PC-9 (cell line): ENCODE measurements around the gene MTHFD1. TPM values are rescaled to one million over a fixed set of nuclear protein-coding genes. Genes with fewer than 3 reads are reported as not detected.

Source experiments
- BruUV-seq: library from RNA; stranded (reverse); fragments of 400-500 nt; replicated peaks from 2 replicates; lab custom pipeline; 2021; lab: Mats Ljungman, UMichigan
- CTCF ChIA-PET: fragments of 300-600 bp; sonication (Branson Sonifier 250); formaldehyde crosslinking; loops from one replicate; lab custom pipeline; 2022; ENCODE audit warnings: antibody characterized with exemption; lab: Charles Lee
- POLR2A ChIA-PET: fragments of 300-600 bp; sonication (Branson Sonifier 250); formaldehyde crosslinking; loops from one replicate; lab custom pipeline; 2022; ENCODE audit warnings: antibody characterized with exemption; ENCODE audit not compliant: unreplicated experiment; lab: Charles Lee
- DNase-seq, 2 experiments: peaks; one replicate each; pipeline versions ENCODE4 v3.0.0 to v3.0.0-alpha.2; 2015 to 2022; ENCODE audit warnings: mixed read lengths in 1 of 2
- H2AFZ ChIP-seq: fragments of 200-600 bp; sonication (generic); 2 replicates; pipeline ENCODE4 v1.8.1; 2017; ENCODE audit warnings: antibody characterized with exemption
- H3F3A ChIP-seq: fragments of 200-600 bp; sonication (generic); 2 replicates; pipeline ENCODE4 v1.8.1; 2017; ENCODE audit warnings: antibody characterized with exemption, mild to moderate bottlenecking, low read depth; ENCODE audit not compliant: insufficient read depth
- H3K27ac ChIP-seq: fragments of 200-600 bp; sonication (generic); 2 replicates; pipeline ENCODE4 v1.6.1; 2016; ENCODE audit warnings: mixed run types
- H3K27me3 ChIP-seq: fragments of 200-600 bp; sonication (generic); 2 replicates; pipeline ENCODE4 v1.6.1; 2016; ENCODE audit warnings: low read depth, mixed run types; ENCODE audit not compliant: insufficient read depth
- H3K36me3 ChIP-seq: fragments of 200-600 bp; sonication (generic); 2 replicates; pipeline ENCODE4 v1.6.1; 2016; ENCODE audit warnings: low read depth, mixed run types
- H3K4me1 ChIP-seq: fragments of 200-600 bp; sonication (generic); replicated peaks from 2 replicates; pipeline ENCODE4 v1.6.1; 2016; ENCODE audit warnings: mixed run types; ENCODE audit not compliant: insufficient read depth
- H3K4me2 ChIP-seq: fragments of 200-600 bp; sonication (generic); 2 replicates; pipeline ENCODE4 v1.6.1; 2017; ENCODE audit warnings: mixed run types
- H3K4me3 ChIP-seq: fragments of 200-600 bp; sonication (generic); 2 replicates; pipeline ENCODE4 v1.6.1; 2016; ENCODE audit warnings: mixed run types
- H3K79me2 ChIP-seq: fragments of 200-600 bp; sonication (generic); 2 replicates; pipeline ENCODE4 v1.6.1; 2017; ENCODE audit warnings: low read depth, mixed run types
- H3K9me2 ChIP-seq: fragments of 200-600 bp; sonication (generic); 2 replicates; pipeline ENCODE4 v1.8.1; 2017; ENCODE audit warnings: mild to moderate bottlenecking; ENCODE audit not compliant: insufficient read depth
- H3K9me3 ChIP-seq: fragments of 200-600 bp; sonication (generic); 2 replicates; pipeline ENCODE4 v1.8.1; 2016; ENCODE audit warnings: low read depth; ENCODE audit not compliant: insufficient read depth
- H4K20me1 ChIP-seq: fragments of 200-600 bp; sonication (generic); 2 replicates; pipeline ENCODE4 v1.8.1; 2017; ENCODE audit not compliant: insufficient read depth
- CTCF ChIP-seq: fragments of 200-600 bp; sonication (generic); conservative IDR thresholded peaks from 2 replicates; pipeline ENCODE4 v1.6.1; 2017; ENCODE audit warnings: mixed run types, antibody characterized with exemption, mild to moderate bottlenecking, moderate library complexity
- EZH2 ChIP-seq: fragments of 200-600 bp; sonication (generic); IDR thresholded peaks from 2 replicates; pipeline ENCODE4 v1.8.0; 2017; ENCODE audit warnings: antibody characterized with exemption, low read depth
- intact Hi-C: fragments of 100-400 bp; cut with micrococcal nuclease; formaldehyde crosslinking; loops from one replicate; pipeline ENCODE4 v1.10.0; 2022; ENCODE audit not compliant: unreplicated experiment
- total RNA-seq: library from RNA; stranded (reverse); gene quantifications from 2 replicates; pipeline ENCODE4 v1.2.3, GENCODE V29; 2021

The MTHFD1 gene
- total RNA-seq, 1 experiment from 2014 or later = 161 TPM

- TSS peak; percentile 9 for BruUV-seq
- POLR2A ChIA-PET = interaction anchor here (1.1 kb wide), 1 partner anchor 18 kb away, joined by 11 read pairs; no protein-coding TSS in a partner anchor
- intact Hi-C loops = loop anchor here (5.0 kb wide), 1 partner anchor 318 kb away; no protein-coding TSS in a partner anchor
- H2AFZ ChIP-seq = no peak overlapping the region
- CTCF ChIA-PET = no interaction called here
- H3K27me3 ChIP-seq = no peaks in the 10 kb centered on the region
- peak overlapping the region; percentile 30; the same call in 1 of the 2 replicates for H3K4me3 ChIP-seq
- H3K9me3 ChIP-seq = no peaks in the 10 kb centered on the region
- peak overlapping the region; percentile 82 for H3K27ac ChIP-seq
- H3K4me1 ChIP-seq = peaks cover 34% of the 10 kb centered on the region
- TF ChIP-seq CTCF (no peak), EZH2 (no peak)
- H4K20me1 ChIP-seq = no peaks in the 10 kb centered on the region
- peaks cover 54% of the 10 kb centered on the region for H3K36me3 ChIP-seq
- H3K9me2 ChIP-seq = no peaks in the 10 kb centered on the region
- H3K4me2 ChIP-seq = peak overlapping the region; percentile 70
- peaks cover 46% of the 10 kb centered on the region for H3F3A ChIP-seq
- no peaks in the 10 kb centered on the region for H3K79me2 ChIP-seq
- DNase-seq = no peak
These were observed 51.0 kb downstream of the MTHFD1 start for GRCh38 chr14:64439141-64439540.

- Histone ChIP-seq H3K9me3 (no peaks in the 10 kb centered on the region), H3K4me2 (no peak overlapping the region), H3K9me2 (no peaks in the 10 kb centered on the region), H4K20me1 (no peaks in the 10 kb centered on the region), H3K4me1 (peaks cover 34% of the 10 kb centered on the region), H3K36me3 (peaks cover 54% of the 10 kb centered on the region), H3K79me2 (no peaks in the 10 kb centered on the region), H3K27ac (no peak overlapping the region), H3K27me3 (no peaks in the 10 kb centered on the region), H3F3A (peaks cover 44% of the 10 kb centered on the region), H3K4me3 (no peak overlapping the region), H2AFZ (no peak overlapping the region)
- intact Hi-C loops = no loop called here
- no peak for DNase-seq
- no TSS peak for BruUV-seq
- TF ChIP-seq EZH2 (no peak), CTCF (no peak)
- ChIA-PET POLR2A (no interaction called here), CTCF (interaction anchor here (0.7 kb wide), 1 partner anchor 375 kb away, joined by 14 read pairs; no protein-coding TSS in a partner anchor)
These were observed 52.3 kb downstream of the MTHFD1 start for GRCh38 chr14:64440494-64440893.

- H3F3A ChIP-seq = peaks cover 24% of the 10 kb centered on the region
- intact Hi-C loops = no loop called here
- H2AFZ ChIP-seq = no peak overlapping the region
- no peak for TF ChIP-seq EZH2
- no peak for TF ChIP-seq CTCF
- H3K79me2 ChIP-seq = no peaks in the 10 kb centered on the region
- peaks cover 21% of the 10 kb centered on the region for H3K4me1 ChIP-seq
- no peak overlapping the region for H3K4me3 ChIP-seq
- no peaks in the 10 kb centered on the region for H3K9me2 ChIP-seq
- H3K27me3 ChIP-seq = no peaks in the 10 kb centered on the region
- H3K27ac ChIP-seq = no peak overlapping the region
- H3K4me2 ChIP-seq = no peak overlapping the region
- H3K36me3 ChIP-seq = peaks cover 37% of the 10 kb centered on the region
- POLR2A ChIA-PET = no interaction called here
- no peaks in the 10 kb centered on the region for H3K9me3 ChIP-seq
- BruUV-seq = no TSS peak
- no peak for DNase-seq
- CTCF ChIA-PET = no interaction called here
- no peaks in the 10 kb centered on the region for H4K20me1 ChIP-seq
These were observed 54.3 kb downstream of the MTHFD1 start for GRCh38 chr14:64442300-64442988.
